Esophagus squamous epithelium (tissue), 4 donors: ENCODE results near the gene RUNDC3A.

Experiments
- CTCF ChIP-seq, 6 experiments: fragments of 450-650 bp in 4 of 6; fragments of 200-600 bp in 2 of 6; sonication (generic) in 2 of 6; IDR thresholded peaks; one replicate each; pipeline ENCODE4 v1.5.1; 2016 to 2019; ENCODE audit warnings: antibody characterized with exemption in 6 of 6, mild to moderate bottlenecking in 4 of 6, moderate library complexity in 4 of 6
- POLR2A ChIP-seq, 4 donors: fragments of 450-650 bp; IDR thresholded peaks; one replicate each; pipeline ENCODE4 v1.6.1; 2017; ENCODE audit warnings: antibody characterized with exemption in 4 of 4, mild to moderate bottlenecking in 4 of 4, moderate library complexity in 3 of 4

- TF ChIP-seq CTCF (IDR thresholded peaks at IDR 0.05), result no peak
- no peak for TF ChIP-seq POLR2A (IDR thresholded peaks at IDR 0.05)
These were observed 15.1 kb downstream of the RUNDC3A start for GRCh38 chr17:44323359-44324091.
